Measurements from ENCODE around the gene ADCY5.

ADCY5 gene

GRCh38 chr3:123385001-123385401 is 63.9 kb downstream of the ADCY5 start:
- no peak for DNase-seq

GRCh38 chr3:123384256-123384655 is 64.6 kb downstream of the ADCY5 start:
- no peak for DNase-seq

- DNase-seq: no peak
These were observed 65.5 kb downstream of the ADCY5 start for GRCh38 chr3:123383091-123384053.

- no peak for DNase-seq
These were observed 68.6 kb downstream of the ADCY5 start for GRCh38 chr3:123380261-123380660.

DNA sequence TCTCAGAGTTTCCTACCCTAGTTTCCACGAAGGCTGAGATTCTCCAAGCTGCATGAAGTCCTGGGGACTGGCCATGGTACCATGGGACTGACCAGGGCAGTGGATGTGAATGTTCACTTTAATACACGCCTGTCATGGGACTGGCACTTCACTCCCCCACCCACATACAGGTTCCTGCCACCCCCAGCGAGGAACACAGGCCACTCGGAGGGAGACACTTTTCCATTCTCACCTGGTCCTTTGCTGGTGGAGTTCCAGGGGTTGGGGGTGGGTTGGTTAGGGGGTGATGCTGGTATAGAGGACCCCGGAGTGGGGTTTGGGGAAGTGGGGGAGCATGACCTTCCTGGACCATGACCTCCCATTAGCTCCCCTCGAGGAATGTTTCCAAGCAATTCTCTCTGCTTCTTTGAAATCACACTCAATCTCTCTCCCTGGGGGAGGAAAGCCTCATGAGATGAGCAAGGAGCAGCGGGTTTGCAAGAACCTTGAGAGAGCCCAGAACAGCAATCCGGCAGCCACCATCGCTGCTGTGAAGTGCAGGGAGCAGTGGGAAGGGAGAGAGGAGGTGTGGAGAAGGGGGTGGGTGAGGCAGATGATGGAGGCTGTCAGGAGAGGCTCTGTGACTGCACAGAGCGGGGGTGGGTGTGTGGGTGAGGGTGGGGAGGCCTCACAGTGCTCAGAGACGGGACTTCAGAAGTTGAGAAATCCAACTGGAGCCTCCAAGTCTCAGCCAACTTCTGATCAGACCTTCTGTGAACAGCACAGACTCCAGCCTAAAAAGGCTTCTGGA is 69.7 kb downstream of the ADCY5 start:
- no peak for DNase-seq

DNA sequence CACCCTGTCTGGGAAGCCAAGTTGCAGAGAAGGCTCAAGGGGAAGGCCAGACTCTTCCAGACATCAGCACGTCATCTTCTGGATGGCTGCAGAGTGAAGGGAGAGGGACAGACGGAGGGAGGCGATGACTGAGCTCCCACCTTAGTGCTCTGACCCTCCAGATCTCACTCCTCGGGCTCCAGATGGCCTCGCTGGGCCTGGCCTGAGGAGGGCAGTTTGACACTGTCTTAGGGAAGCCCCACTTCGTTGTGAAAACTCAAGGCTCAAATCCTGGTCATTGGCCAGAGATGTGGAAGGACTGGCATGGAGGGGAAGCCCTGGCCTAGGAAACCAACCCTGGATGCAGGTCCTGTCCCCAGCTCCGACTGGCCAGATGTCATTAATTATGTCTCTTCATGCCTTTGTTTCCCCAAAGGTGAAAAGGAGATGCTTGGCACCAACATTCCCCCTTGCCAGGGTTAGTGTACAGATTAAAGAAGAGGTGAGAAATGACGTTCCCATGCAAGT is 70.4 kb downstream of the ADCY5 start:
- DNase-seq: no peak

DNA sequence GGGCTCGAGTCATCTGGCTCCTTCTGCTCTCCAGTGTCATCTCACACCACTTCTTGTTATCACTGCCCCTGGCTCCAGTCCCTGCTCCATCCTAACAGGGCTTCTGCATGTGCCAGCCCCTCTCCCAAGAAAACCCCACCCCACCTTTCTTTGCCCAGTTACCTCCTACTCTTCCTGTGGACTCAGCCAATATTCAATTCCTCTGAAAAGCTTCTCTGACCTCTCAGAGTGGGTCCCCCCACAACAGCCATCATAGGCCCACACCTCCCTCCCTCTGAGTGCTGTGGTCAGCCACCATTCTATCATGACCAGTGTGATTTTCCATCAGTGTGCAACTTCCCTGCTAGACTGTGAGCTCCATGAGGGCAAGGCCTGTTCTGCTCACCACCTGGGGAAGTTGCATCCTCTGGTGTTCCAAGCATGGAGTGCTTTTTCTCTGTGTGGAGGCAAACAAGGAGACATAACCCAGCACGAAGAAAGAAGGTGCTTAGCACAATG is 71.6 kb downstream of the ADCY5 start:
- DNase-seq: no peak

DNA sequence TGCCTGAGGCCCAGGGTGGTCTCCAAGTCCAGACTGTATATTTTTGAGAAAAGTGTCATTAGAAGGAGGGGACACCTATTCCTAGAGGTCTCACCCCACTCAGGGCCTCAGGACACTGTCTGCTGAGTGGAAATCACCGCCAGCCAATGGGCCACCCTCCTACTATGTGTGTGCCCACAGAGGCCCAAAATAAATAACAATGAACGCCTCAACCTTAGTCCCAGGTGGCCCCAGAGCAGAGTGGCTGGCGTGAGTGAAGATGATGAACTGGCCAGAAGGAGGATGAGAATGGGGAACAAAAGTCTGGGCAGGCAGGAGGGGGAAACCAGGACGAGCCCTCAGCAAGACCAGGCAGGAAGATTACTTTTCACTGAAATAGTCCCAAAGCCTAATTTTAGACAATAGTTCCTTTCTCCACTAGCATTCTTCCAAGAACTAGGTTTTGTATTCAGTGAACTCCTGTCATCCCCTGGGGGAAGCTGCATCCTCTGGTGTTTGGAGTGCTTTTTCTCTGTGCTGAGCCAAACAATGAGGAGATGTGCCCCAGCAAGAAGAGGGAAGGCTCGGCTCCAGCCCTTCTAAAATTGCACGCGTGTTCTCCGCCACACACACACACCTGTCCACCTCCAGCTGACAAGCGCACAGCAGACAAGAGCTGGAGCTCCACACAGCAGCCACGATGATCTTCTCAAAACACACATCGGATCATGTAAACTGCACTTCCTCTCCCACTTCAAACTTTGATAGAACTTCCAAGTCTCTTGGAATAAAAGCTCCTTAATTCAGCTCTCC is 72.2 kb downstream of the ADCY5 start:
- DNase-seq: no peak

DNA sequence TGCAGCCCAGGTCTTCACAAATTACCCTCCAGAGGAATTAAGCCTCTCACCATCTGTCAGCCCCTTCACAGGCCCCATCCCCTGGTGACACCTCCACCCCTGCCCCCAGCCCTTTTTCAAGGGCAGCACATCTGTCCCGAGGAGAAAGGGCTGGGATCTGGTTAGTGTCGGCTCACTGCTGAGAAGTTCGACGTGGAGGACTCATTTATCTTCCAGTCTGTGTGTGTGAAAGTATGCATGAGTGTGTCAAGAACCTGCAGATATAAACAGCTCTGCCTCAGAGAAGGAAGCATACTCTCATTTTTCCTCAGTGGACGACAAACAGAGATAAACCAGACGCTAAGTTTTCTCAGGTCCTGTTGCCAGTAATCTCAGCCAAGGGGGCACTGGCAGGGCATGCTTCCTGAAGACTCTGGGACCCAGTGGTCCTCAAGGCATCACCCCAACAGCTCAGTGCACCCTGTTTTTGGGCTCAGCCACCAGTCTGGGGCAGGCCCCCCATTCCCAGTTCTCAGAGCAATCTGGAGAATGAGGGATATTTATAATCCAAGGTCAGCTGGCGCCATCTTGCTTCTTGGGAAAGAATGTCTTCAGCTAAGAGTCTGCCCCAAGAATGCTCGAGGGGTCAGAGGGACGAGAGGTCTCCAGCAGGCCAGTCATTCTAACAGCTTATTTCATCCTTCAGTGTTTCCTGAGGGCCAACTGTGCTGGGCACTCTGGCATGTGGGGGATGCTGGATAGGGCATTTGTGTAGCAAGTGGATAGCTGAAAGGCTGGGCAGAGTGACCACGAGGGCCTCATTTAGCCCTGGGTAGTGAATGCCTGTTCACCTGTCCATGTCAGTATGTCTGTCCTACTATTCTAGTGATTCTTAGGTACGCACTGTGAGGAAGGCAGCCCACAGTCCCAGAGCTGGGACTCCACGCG is 73.6 kb downstream of the ADCY5 start:
- no peak for DNase-seq

GRCh38 chr3:123374016-123374415 is 74.9 kb downstream of the ADCY5 start:
- no peak for DNase-seq

GRCh38 chr3:123373474-123373987 is 75.4 kb downstream of the ADCY5 start:
- DNase-seq: no peak

DNA sequence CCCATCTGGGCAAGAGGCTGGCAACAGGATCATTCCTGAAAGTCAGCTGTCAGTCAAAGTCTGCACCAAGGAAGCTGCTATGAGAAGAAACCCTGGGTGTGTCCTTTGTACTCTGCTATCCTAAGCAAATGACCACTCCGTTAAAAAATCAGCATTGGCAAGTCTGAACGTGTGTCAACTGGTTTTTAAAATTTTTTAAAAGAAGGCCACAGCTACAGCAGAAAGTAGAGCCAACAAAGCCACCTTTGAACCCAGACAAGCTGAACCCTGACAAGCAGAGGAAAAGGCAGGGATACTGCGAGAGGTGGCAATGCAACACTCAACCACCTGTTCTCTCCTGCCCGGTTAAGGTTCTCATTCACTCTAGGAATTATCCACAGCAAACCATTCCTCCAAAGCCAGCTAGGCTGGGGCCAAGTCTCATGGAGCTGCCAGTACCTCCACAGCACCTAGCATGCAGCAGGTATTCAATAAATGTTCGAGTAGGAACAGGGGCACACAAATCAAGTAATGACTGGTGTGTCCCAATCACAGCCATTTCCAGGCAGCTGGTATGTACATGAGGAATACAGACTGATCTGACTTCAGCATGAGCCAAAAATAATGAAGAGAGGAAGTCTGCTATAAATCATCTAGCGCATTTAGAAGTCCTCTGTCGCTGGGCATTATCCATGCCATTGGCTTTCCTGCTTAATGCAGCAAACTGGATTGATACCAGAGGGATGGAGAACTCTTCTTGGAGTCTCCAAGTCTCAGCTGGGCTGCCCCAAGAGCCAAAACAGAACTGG is 76.0 kb downstream of the ADCY5 start:
- no peak for DNase-seq

GRCh38 chr3:123371859-123372685 is 76.8 kb downstream of the ADCY5 start:
- no peak for DNase-seq

GRCh38 chr3:123371426-123371825 is 77.5 kb downstream of the ADCY5 start:
- no peak for DNase-seq

GRCh38 chr3:123370819-123371218 is 78.1 kb downstream of the ADCY5 start:
- no peak for DNase-seq

DNA sequence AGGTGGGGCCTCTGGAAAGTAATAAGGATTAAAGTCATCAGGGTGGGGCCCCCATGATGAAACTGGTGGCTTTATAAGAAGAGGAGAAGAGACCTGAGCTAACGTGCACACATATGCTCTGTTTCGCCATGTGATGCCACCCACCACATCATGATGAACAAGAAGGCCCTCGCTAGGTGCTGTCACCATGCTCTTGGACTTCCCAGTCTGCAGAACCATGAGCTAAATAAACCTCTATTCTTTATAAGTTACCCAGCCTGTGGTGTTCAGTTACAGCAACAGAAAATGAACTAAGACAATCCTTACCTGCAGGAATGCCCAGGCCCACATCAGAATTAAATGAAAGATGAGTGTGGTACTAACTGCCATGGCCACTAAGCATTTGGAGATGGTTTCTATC is 79.8 kb downstream of the ADCY5 start:
- no peak for DNase-seq

DNA sequence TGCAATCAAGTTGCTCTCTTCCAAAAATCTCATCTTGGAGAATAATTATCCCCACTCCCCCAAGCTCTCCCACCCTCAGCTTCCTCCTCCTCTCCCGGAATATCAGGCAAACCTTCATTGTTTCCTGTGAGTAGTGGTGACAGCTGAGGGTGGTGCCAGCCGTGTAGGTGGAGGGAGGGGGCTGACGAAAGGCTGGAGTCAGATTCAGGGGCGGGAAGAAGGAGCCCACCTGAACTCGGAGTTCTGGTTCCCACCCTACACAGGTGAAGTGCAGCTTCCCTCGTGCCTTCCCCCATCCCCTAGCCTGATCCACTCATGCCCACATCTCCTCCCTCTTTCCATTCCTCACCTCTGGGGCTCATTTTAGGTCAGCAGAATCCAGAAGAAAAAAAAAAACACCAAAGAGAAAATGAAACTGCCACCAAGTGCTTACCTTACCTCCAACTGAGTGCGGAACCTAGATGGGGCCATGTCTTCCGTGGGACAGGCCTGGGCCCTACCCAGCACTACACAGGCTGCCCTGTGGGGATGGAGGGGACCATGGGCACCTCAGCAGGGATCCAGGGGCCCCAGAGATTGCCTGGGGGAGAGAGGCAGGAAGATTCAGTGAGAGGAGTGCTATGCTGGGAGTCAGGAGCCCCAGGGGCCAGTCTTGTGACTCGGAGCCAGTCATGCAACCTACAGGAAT is 81.3 kb downstream of the ADCY5 start:
- DNase-seq: no peak

- DNase-seq: no peak
These were observed 83.3 kb downstream of the ADCY5 start for GRCh38 chr3:123365450-123366143.

Data from NK-92 treated with Interleukin-12 subunit alpha and Interleukin-12 subunit beta, amount 100 ng/mL, for 24 hours (cell line).